GM12878 (cell line): Measurements from ENCODE around the gene PLA2G10. TPM values are rescaled to one million over a fixed set of nuclear protein-coding genes. Genes with fewer than 3 reads are reported as not detected.

Experiments
- CEBPB ChIP-seq, 2 experiments: fragments of 150-350 bp in 1 of 2; IDR thresholded peaks; 2 replicates each; pipeline ENCODE4 v1.6.1; 2012 to 2014; ENCODE audit warnings: low read depth in 2 of 2, low read length in 2 of 2, borderline replicate concordance in 1 of 2, inconsistent platforms in 1 of 2
- CHD1 ChIP-seq: IDR thresholded peaks from 2 replicates; pipeline ENCODE4 v1.6.1; 2012; ENCODE audit warnings: low read depth, low read length, improper control_type of control experiment
- DPF2 ChIP-seq: fragments of 450-650 bp; IDR thresholded peaks from 2 replicates; pipeline ENCODE4 v1.6.1; 2017; ENCODE audit warnings: mild to moderate bottlenecking
- ESRRA ChIP-seq: IDR thresholded peaks from 2 replicates; pipeline ENCODE4 v1.6.1; 2012; ENCODE audit warnings: mild to moderate bottlenecking, low read length, improper control_type of control experiment
- GATAD2B ChIP-seq: fragments of 450-650 bp; conservative IDR thresholded peaks from 2 replicates; pipeline ENCODE4 v1.6.1; 2017; ENCODE audit warnings: low read depth, mild to moderate bottlenecking, moderate library complexity
- SMARCA5 ChIP-seq: fragments of 450-650 bp; IDR thresholded peaks from 2 replicates; pipeline ENCODE4 v1.6.1; 2017; ENCODE audit warnings: mild to moderate bottlenecking
- SREBF1 ChIP-seq: IDR thresholded peaks from 2 replicates; pipeline ENCODE4 v1.6.1; 2012; ENCODE audit warnings: mild to moderate bottlenecking, low read length
- STAT3 ChIP-seq: IDR thresholded peaks from 2 replicates; pipeline ENCODE4 v1.6.1; 2011; ENCODE audit warnings: low read depth, low read length, improper control_type of control experiment
- SUZ12 ChIP-seq: fragments of 200-600 bp; sonication (generic); IDR thresholded peaks from one replicate; pipeline ENCODE4 v1.6.1; 2018; ENCODE audit warnings: antibody characterized with exemption, mild to moderate bottlenecking; ENCODE audit not compliant: unreplicated experiment
- TBL1XR1 ChIP-seq: IDR thresholded peaks from 2 replicates; pipeline ENCODE4 v1.6.1; 2012; ENCODE audit warnings: low read depth, low read length, improper control_type of control experiment
- YY1 ChIP-seq: IDR thresholded peaks from 2 replicates; pipeline ENCODE4 v1.6.1; 2011; ENCODE audit warnings: low read depth, mild to moderate bottlenecking, low read length
- ZBED1 ChIP-seq: IDR thresholded peaks from 2 replicates; pipeline ENCODE4 v1.6.1; 2016; ENCODE audit warnings: borderline replicate concordance
- ZNF217 ChIP-seq: fragments of 450-650 bp; IDR thresholded peaks from 2 replicates; pipeline ENCODE4 v1.6.1; 2017; ENCODE audit warnings: antibody characterized with exemption, mild to moderate bottlenecking
- ZNF622 ChIP-seq: fragments of 450-650 bp; IDR thresholded peaks from 2 replicates; pipeline ENCODE4 v1.6.1; 2017; ENCODE audit warnings: mild to moderate bottlenecking, inconsistent platforms
- polyA plus RNA-seq, 11 experiments: library from polyadenylated mRNA; depleted of rRNA in 4 of 11; unstranded in 6 of 11; stranded (reverse) in 5 of 11; fragments of >200 nt; fragmentation: Nextera tagmentation in 4 of 11; fragmentation: Illumina TruSeq in 1 of 11; extraction: Ambion mirVana in 4 of 11; extraction: Trizol in 1 of 11; gene quantifications; 1 replicate in 1 of 11; 2 replicates in 10 of 11; pipeline versions ENCODE4 v1.2.1 to v1.2.3, GENCODE V29; 2011 to 2016; ENCODE audit warnings: inconsistent platforms in 2 of 11, missing spikeins in 2 of 11, low read depth in 1 of 11
- total RNA-seq, 4 experiments: library from RNA; depleted of rRNA in 3 of 4; stranded (reverse); fragments of >200 nt in 3 of 4; fragmentation: Illumina TruSeq in 1 of 4; extraction: Trizol in 1 of 4; gene quantifications; 2 replicates each; pipeline versions ENCODE4 v1.2.1 to v1.2.3, GENCODE V29; 2013 to 2021
- TF ChIP-seq, protein P1 (sequence below): IDR thresholded peaks from 2 replicates; pipeline ENCODE4 v1.6.1; 2012; ENCODE audit warnings: mild to moderate bottlenecking, low read depth, low read length
- TF ChIP-seq, protein P2 (sequence below): IDR thresholded peaks from 2 replicates; pipeline ENCODE4 v1.6.1; 2011; ENCODE audit warnings: mild to moderate bottlenecking, low read depth, low read length, moderate library complexity; ENCODE audit not compliant: insufficient replicate concordance
- TF ChIP-seq, protein P3 (sequence below): fragments of 450-650 bp; IDR thresholded peaks from 2 replicates; pipeline ENCODE4 v1.6.1; 2017; ENCODE audit warnings: borderline replicate concordance
- TF ChIP-seq, protein P4 (sequence below): fragments of 450-650 bp; IDR thresholded peaks from 2 replicates; pipeline ENCODE4 v1.6.1; 2018; ENCODE audit warnings: borderline replicate concordance, mild to moderate bottlenecking; ENCODE audit not compliant: partially characterized antibody
- TF ChIP-seq, protein P5 (sequence below): IDR thresholded peaks from 2 replicates; pipeline ENCODE4 v1.6.1; 2012; ENCODE audit warnings: low read depth, low read length, improper control_type of control experiment

PLA2G10 gene
- total and polyA plus RNA-seq, 10 of the 15 experiments (the other 5 are each of a cell fraction or from before 2014, with no cell fraction given), result not detected

DNA sequence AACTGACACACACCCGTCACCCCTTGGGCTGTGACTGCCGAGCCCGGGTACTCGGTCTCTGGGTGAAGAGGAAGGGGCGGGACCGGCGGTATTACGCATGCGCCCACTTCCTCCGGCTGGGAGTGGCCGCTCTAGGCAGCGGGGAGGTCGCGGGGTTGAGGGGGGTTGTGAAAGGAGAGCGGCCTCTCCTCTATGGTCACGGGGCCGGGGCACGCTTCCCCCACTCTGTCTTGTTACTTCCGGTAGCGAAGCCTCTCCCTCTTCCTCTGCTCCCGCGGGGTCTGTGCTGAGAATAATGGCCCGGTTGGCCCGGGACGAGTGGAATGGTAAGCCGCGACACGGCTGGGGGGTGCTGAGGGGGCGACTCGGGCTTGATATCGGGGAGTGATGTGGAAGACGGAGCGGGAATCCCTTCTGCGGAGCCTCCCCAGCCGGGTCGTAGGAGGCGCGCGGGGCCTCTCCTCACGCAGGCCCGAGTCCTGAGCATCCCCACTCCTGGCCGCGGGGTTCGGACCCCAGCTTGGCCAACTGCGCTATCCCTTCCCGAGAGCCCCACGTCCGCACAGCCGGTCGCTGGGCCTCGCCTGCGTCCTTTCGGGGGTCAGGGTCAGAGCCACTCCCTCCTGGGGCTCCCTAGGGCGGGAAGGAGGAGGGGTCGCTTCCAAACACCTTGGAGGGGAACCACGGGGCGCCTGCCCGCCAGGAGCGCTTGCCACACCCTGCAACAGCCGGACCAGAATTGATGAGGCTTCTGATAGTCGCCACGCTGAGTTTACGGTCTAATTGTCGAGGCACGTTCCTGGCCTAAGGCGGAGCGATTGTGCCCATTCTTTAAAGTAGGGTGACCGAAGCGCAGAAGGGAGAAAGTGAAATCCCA, 61.2 kb downstream of the PLA2G10 start, which contains the start of gene BFAR (continued):
- TF ChIP-seq, protein P1, sequence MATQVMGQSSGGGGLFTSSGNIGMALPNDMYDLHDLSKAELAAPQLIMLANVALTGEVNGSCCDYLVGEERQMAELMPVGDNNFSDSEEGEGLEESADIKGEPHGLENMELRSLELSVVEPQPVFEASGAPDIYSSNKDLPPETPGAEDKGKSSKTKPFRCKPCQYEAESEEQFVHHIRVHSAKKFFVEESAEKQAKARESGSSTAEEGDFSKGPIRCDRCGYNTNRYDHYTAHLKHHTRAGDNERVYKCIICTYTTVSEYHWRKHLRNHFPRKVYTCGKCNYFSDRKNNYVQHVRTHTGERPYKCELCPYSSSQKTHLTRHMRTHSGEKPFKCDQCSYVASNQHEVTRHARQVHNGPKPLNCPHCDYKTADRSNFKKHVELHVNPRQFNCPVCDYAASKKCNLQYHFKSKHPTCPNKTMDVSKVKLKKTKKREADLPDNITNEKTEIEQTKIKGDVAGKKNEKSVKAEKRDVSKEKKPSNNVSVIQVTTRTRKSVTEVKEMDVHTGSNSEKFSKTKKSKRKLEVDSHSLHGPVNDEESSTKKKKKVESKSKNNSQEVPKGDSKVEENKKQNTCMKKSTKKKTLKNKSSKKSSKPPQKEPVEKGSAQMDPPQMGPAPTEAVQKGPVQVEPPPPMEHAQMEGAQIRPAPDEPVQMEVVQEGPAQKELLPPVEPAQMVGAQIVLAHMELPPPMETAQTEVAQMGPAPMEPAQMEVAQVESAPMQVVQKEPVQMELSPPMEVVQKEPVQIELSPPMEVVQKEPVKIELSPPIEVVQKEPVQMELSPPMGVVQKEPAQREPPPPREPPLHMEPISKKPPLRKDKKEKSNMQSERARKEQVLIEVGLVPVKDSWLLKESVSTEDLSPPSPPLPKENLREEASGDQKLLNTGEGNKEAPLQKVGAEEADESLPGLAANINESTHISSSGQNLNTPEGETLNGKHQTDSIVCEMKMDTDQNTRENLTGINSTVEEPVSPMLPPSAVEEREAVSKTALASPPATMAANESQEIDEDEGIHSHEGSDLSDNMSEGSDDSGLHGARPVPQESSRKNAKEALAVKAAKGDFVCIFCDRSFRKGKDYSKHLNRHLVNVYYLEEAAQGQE, result 0 out of 2 replicates have a peak, but pooled peaks have one; percentile 25
- TF ChIP-seq STAT3 (no peak), GATAD2B (0 out of 2 replicates have a peak, but pooled peaks have one; percentile 43), SUZ12 (no peak), CEBPB (IDR thresholded peaks at IDR 0.05; ENCODE audit: borderline replicate concordance in 1 of 2, low read depth in 2 of 2, low read length in 2 of 2) (no peak), DPF2 (peak; percentile 52), ZNF622 (no peak), SMARCA5 (no peak), CHD1 (no peak), ZNF217 (no peak), SREBF1 (no peak), YY1 (peak; percentile 53; the same call in 1 of the 2 replicates), ZBED1 (no peak), TBL1XR1 (no peak; the same call in 1 of the 2 replicates), ESRRA (no peak)
- TF ChIP-seq, protein P2, sequence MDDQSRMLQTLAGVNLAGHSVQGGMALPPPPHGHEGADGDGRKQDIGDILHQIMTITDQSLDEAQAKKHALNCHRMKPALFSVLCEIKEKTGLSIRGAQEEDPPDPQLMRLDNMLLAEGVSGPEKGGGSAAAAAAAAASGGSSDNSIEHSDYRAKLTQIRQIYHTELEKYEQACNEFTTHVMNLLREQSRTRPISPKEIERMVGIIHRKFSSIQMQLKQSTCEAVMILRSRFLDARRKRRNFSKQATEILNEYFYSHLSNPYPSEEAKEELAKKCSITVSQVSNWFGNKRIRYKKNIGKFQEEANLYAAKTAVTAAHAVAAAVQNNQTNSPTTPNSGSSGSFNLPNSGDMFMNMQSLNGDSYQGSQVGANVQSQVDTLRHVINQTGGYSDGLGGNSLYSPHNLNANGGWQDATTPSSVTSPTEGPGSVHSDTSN, result peak; percentile 64
- TF ChIP-seq, protein P3, sequence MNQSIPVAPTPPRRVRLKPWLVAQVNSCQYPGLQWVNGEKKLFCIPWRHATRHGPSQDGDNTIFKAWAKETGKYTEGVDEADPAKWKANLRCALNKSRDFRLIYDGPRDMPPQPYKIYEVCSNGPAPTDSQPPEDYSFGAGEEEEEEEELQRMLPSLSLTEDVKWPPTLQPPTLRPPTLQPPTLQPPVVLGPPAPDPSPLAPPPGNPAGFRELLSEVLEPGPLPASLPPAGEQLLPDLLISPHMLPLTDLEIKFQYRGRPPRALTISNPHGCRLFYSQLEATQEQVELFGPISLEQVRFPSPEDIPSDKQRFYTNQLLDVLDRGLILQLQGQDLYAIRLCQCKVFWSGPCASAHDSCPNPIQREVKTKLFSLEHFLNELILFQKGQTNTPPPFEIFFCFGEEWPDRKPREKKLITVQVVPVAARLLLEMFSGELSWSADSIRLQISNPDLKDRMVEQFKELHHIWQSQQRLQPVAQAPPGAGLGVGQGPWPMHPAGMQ, result no peak
- TF ChIP-seq, protein P4, sequence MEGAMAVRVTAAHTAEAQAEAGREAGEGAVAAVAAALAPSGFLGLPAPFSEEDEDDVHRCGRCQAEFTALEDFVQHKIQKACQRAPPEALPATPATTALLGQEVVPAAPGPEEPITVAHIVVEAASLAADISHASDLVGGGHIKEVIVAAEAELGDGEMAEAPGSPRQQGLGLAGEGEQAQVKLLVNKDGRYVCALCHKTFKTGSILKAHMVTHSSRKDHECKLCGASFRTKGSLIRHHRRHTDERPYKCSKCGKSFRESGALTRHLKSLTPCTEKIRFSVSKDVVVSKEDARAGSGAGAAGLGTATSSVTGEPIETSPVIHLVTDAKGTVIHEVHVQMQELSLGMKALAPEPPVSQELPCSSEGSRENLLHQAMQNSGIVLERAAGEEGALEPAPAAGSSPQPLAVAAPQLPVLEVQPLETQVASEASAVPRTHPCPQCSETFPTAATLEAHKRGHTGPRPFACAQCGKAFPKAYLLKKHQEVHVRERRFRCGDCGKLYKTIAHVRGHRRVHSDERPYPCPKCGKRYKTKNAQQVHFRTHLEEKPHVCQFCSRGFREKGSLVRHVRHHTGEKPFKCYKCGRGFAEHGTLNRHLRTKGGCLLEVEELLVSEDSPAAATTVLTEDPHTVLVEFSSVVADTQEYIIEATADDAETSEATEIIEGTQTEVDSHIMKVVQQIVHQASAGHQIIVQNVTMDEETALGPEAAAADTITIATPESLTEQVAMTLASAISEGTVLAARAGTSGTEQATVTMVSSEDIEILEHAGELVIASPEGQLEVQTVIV, result no peak
- TF ChIP-seq, protein P5, sequence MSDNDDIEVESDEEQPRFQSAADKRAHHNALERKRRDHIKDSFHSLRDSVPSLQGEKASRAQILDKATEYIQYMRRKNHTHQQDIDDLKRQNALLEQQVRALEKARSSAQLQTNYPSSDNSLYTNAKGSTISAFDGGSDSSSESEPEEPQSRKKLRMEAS, result peak; percentile 31; the same call in 1 of the 2 replicates
